GM19467 (cell line): ENCODE data around the gene TNFRSF21.

ENCODE experiments used
- ATAC-seq: cut with Tn5 transposase; IDR thresholded peaks from one replicate; pipeline ENCODE4 v1.9.1; 2021; ENCODE audit warnings: mild to moderate bottlenecking, moderate library complexity; ENCODE audit not compliant: unreplicated experiment

Gene TNFRSF21

GRCh38 chr6:47181681-47182080 lies 128.0 kb downstream of the TNFRSF21 start:
- ATAC-seq: no peak
